ENCODE data around the gene KDM4C.

Gene KDM4C

GRCh38 chr9:6968271-6968670, 210.5 kb downstream of the KDM4C start:
- Histone ChIP-seq H3K27me3 (replicated peaks; ENCODE audit: control insufficient read depth, insufficient read depth, low read length) (no peaks in the 10 kb centered on the region), H3K4me3 (replicated peaks; ENCODE audit: low read depth, low read length) (no peak overlapping the region), H3K36me3 (ENCODE audit: control insufficient read depth, insufficient read depth, low read length) (no peaks in the 10 kb centered on the region; the same call in 1 of the 2 replicates)
- no peak for DNase-seq (ENCODE audit: extremely low read depth, insufficient read length)
- no peak for TF ChIP-seq CTCF (IDR thresholded peaks at IDR 0.05; ENCODE audit: insufficient read depth, low read length, poor library complexity, severe bottlenecking)

- TF ChIP-seq CTCF (IDR thresholded peaks at IDR 0.05; ENCODE audit: insufficient read depth, low read length, poor library complexity, severe bottlenecking), result no peak
- H3K36me3 ChIP-seq (ENCODE audit: control insufficient read depth, insufficient read depth, low read length), result no peaks in the 10 kb centered on the region
- H3K4me3 ChIP-seq (replicated peaks; ENCODE audit: low read depth, low read length), result no peak overlapping the region
- no peaks in the 10 kb centered on the region for H3K27me3 ChIP-seq (replicated peaks; ENCODE audit: control insufficient read depth, insufficient read depth, low read length)
- DNase-seq (ENCODE audit: extremely low read depth, insufficient read length), result no peak
Observed at GRCh38 chr9:6969805-6970204, 212.0 kb downstream of the KDM4C start.

GRCh38 chr9:6973089-6973488, 215.3 kb downstream of the KDM4C start:
- Histone ChIP-seq H3K4me3 (replicated peaks; ENCODE audit: low read depth, low read length) (no peak overlapping the region), H3K27me3 (replicated peaks; ENCODE audit: control insufficient read depth, insufficient read depth, low read length) (no peaks in the 10 kb centered on the region), H3K36me3 (ENCODE audit: control insufficient read depth, insufficient read depth, low read length) (no peaks in the 10 kb centered on the region)
- DNase-seq (ENCODE audit: extremely low read depth, insufficient read length), result no peak
- no peak for TF ChIP-seq CTCF (IDR thresholded peaks at IDR 0.05; ENCODE audit: insufficient read depth, low read length, poor library complexity, severe bottlenecking)

GRCh38 chr9:6973762-6974161, 216.0 kb downstream of the KDM4C start:
- DNase-seq (ENCODE audit: extremely low read depth, insufficient read length), result peak; percentile 51
- H3K36me3 ChIP-seq (ENCODE audit: control insufficient read depth, insufficient read depth, low read length), result peaks cover 4% of the 10 kb centered on the region
- no peak overlapping the region for H3K4me3 ChIP-seq (replicated peaks; ENCODE audit: low read depth, low read length)
- no peak for TF ChIP-seq CTCF (IDR thresholded peaks at IDR 0.05; ENCODE audit: insufficient read depth, low read length, poor library complexity, severe bottlenecking)
- no peaks in the 10 kb centered on the region for H3K27me3 ChIP-seq (replicated peaks; ENCODE audit: control insufficient read depth, insufficient read depth, low read length)

- H3K36me3 ChIP-seq (ENCODE audit: control insufficient read depth, insufficient read depth, low read length), result peaks cover 4% of the 10 kb centered on the region
- no peaks in the 10 kb centered on the region for H3K27me3 ChIP-seq (replicated peaks; ENCODE audit: control insufficient read depth, insufficient read depth, low read length)
- H3K4me3 ChIP-seq (replicated peaks; ENCODE audit: low read depth, low read length), result no peak overlapping the region
- no peak for DNase-seq (ENCODE audit: extremely low read depth, insufficient read length)
- TF ChIP-seq CTCF (IDR thresholded peaks at IDR 0.05; ENCODE audit: insufficient read depth, low read length, poor library complexity, severe bottlenecking), result no peak
Observed at GRCh38 chr9:6975198-6975597, 217.4 kb downstream of the KDM4C start.

GRCh38 chr9:6977761-6978160, 220.0 kb downstream of the KDM4C start:
- Histone ChIP-seq H3K4me3 (replicated peaks; ENCODE audit: low read depth, low read length) (no peak overlapping the region), H3K27me3 (replicated peaks; ENCODE audit: control insufficient read depth, insufficient read depth, low read length) (no peaks in the 10 kb centered on the region), H3K36me3 (ENCODE audit: control insufficient read depth, insufficient read depth, low read length) (peaks cover 4% of the 10 kb centered on the region)
- no peak for DNase-seq (ENCODE audit: extremely low read depth, insufficient read length)
- TF ChIP-seq CTCF (IDR thresholded peaks at IDR 0.05; ENCODE audit: insufficient read depth, low read length, poor library complexity, severe bottlenecking), result no peak

Data from GM06990 (cell line).